Fibroblast of skin of right biceps (primary cell): ENCODE data around the gene VIPR2.

Source experiments
- DNase-seq: peaks from one replicate; pipeline ENCODE4 v3.0.0-alpha.2; 2013

Gene VIPR2

GRCh38 chr7:159036916-159037605 is 107.6 kb downstream of the VIPR2 start:
- no peak for DNase-seq

- DNase-seq, result no peak
Observed at GRCh38 chr7:159035571-159036073, 109.0 kb downstream of the VIPR2 start.

- DNase-seq, result no peak
Observed at GRCh38 chr7:159034988-159035387, 109.7 kb downstream of the VIPR2 start.

GRCh38 chr7:159034394-159034793 is 110.3 kb downstream of the VIPR2 start:
- DNase-seq, result no peak

- DNase-seq, result no peak
Observed at GRCh38 chr7:159033956-159034355, 110.7 kb downstream of the VIPR2 start.

- no peak for DNase-seq
Observed at GRCh38 chr7:159033473-159033825, 111.2 kb downstream of the VIPR2 start.

GRCh38 chr7:159032753-159033472 is 111.8 kb downstream of the VIPR2 start:
- DNase-seq, result no peak

- no peak for DNase-seq
Observed at GRCh38 chr7:159032322-159032721, 112.3 kb downstream of the VIPR2 start.

GRCh38 chr7:159031750-159032149 is 112.9 kb downstream of the VIPR2 start:
- DNase-seq, result no peak

GRCh38 chr7:159031135-159031701 is 113.4 kb downstream of the VIPR2 start:
- DNase-seq, result no peak

- no peak for DNase-seq
Observed at GRCh38 chr7:159030490-159031134, 114.1 kb downstream of the VIPR2 start.

- DNase-seq, result no peak
Observed at GRCh38 chr7:159028508-159029401, 115.9 kb downstream of the VIPR2 start.

- DNase-seq, result no peak
Observed at GRCh38 chr7:159027789-159028507, 116.7 kb downstream of the VIPR2 start.

- DNase-seq, result no peak
Observed at GRCh38 chr7:159027056-159027788, 117.4 kb downstream of the VIPR2 start.

- no peak for DNase-seq
Observed at GRCh38 chr7:159026271-159027055, 118.2 kb downstream of the VIPR2 start.

- no peak for DNase-seq
Observed at GRCh38 chr7:159025161-159025779, 119.4 kb downstream of the VIPR2 start.

- DNase-seq, result no peak
Observed at GRCh38 chr7:159024280-159024951, 120.3 kb downstream of the VIPR2 start.

GRCh38 chr7:159023746-159024145 is 120.9 kb downstream of the VIPR2 start:
- no peak for DNase-seq

GRCh38 chr7:159023206-159023605 is 121.5 kb downstream of the VIPR2 start:
- DNase-seq, result no peak
